Bronchial epithelial cell (primary cell): ENCODE results near the gene SAT2. TPM values are rescaled to one million over a fixed set of nuclear protein-coding genes. Genes with fewer than 3 reads are reported as not detected.

ENCODE experiments used
- DNase-seq: peaks from one replicate; pipeline ENCODE4 v3.0.0-alpha.2; 2010; ENCODE audit warnings: low read depth
- FAIRE-seq: peaks from 2 replicates; lab custom pipeline; 2011; peaks lifted over from hg19 to GRCh38; lab: Jason Lieb, UNC
- H3K27me3 ChIP-seq: 2 replicates; pipeline ENCODE4 v1.5.1; 2011; ENCODE audit warnings: low read length; ENCODE audit not compliant: control insufficient read depth, insufficient read depth
- H3K36me3 ChIP-seq: 2 replicates; pipeline ENCODE4 v1.5.1; 2011; ENCODE audit warnings: low read length; ENCODE audit not compliant: control insufficient read depth, insufficient read depth
- H3K4me3 ChIP-seq: 2 replicates; pipeline ENCODE4 v1.5.1; 2011; ENCODE audit warnings: mild to moderate bottlenecking, low read depth, low read length, control low read depth
- total RNA-seq: library from RNA; depleted of rRNA; stranded (reverse); fragments of >200 nt; gene quantifications from 2 replicates; pipeline ENCODE4 v1.2.1, GENCODE V29; 2014
- TF ChIP-seq, protein P1 (sequence below): IDR thresholded peaks from 2 replicates; pipeline ENCODE4 v1.5.1; 2011; ENCODE audit warnings: mild to moderate bottlenecking, moderate library complexity, low read length, control low read depth, inconsistent platforms; ENCODE audit not compliant: insufficient read depth, severe bottlenecking

The SAT2 gene
- total RNA-seq, 1 donor from 2014 or later = 38.7 TPM

DNA sequence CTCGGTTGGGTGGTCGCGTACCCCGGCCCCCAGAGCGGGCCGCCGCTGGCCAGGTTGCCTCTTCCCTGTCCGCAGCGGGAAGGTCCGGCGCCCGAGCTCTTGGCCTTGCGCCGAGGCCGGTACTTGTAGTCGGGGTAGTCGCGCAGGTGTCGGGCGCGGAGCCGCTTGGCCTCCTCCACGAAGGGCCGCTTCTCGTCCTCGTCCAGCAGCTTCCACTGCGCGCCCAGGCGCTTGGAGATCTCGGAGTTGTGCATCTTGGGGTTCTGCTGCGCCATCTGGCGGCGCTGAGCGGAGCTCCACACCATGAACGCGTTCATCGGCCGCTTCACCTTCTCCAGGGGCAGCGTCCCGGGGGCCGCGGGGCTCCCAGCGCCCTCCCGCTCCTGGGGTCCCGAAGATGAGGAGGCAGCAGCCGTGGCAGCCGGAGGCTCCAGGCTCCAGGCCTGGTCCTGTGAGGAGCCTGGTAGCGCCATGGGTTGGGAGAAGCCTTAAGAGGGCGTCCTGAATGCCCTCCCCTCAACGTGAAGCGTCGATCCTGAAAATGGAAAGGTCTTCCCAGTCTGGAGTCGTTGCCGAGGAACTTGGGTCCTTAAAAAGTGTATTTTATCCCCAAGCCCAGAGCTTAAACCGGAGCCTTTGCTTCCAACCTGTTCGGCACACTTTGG lies 38.3 kb downstream of the SAT2 start:
- peaks cover 26% of the 10 kb centered on the region for H3K36me3 ChIP-seq
- FAIRE-seq (no peak), DNase-seq (peak; percentile 80)
- no peaks in the 10 kb centered on the region for H3K27me3 ChIP-seq
- TF ChIP-seq, protein P1, sequence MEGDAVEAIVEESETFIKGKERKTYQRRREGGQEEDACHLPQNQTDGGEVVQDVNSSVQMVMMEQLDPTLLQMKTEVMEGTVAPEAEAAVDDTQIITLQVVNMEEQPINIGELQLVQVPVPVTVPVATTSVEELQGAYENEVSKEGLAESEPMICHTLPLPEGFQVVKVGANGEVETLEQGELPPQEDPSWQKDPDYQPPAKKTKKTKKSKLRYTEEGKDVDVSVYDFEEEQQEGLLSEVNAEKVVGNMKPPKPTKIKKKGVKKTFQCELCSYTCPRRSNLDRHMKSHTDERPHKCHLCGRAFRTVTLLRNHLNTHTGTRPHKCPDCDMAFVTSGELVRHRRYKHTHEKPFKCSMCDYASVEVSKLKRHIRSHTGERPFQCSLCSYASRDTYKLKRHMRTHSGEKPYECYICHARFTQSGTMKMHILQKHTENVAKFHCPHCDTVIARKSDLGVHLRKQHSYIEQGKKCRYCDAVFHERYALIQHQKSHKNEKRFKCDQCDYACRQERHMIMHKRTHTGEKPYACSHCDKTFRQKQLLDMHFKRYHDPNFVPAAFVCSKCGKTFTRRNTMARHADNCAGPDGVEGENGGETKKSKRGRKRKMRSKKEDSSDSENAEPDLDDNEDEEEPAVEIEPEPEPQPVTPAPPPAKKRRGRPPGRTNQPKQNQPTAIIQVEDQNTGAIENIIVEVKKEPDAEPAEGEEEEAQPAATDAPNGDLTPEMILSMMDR = peak; percentile 96
- H3K4me3 ChIP-seq = peak overlapping the region; percentile 78

DNA sequence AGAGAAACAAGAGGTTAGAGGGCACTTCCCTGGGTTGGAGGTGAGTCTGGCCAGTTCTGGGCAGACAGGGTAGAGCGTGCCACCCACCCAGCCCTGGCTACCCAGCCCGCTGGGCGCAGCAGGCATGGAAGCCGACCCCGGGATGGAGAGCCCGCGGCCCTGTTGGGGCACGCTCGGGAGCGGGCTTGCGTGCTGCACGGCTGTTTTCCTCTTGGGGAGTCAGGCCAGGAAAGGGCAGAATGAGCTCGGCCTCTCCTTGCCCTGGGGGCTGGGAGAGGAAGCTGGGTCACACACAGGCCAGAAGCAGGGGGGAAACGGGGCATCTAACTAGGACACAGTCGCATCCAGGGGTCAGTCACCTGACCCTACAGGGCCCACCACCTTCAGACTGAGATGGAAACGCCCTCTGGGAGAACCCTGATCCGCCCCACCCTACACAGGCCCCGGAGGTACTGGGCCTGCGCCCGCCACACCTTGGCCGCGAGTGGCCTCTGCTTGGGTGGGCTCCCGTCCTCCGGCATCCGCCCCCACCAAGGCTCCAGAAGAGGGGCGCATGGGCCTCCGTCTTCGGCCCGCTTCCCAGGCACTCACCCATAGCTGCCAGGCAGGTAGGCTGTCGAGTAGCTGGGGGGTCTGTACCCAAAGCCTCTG lies 38.9 kb downstream of the SAT2 start:
- no peak for FAIRE-seq
- H3K4me3 ChIP-seq = peak overlapping the region; percentile 78
- TF ChIP-seq, protein P1 = no peak
- peaks cover 22% of the 10 kb centered on the region for H3K36me3 ChIP-seq
- DNase-seq = peak; percentile 44
- H3K27me3 ChIP-seq = no peaks in the 10 kb centered on the region

DNA sequence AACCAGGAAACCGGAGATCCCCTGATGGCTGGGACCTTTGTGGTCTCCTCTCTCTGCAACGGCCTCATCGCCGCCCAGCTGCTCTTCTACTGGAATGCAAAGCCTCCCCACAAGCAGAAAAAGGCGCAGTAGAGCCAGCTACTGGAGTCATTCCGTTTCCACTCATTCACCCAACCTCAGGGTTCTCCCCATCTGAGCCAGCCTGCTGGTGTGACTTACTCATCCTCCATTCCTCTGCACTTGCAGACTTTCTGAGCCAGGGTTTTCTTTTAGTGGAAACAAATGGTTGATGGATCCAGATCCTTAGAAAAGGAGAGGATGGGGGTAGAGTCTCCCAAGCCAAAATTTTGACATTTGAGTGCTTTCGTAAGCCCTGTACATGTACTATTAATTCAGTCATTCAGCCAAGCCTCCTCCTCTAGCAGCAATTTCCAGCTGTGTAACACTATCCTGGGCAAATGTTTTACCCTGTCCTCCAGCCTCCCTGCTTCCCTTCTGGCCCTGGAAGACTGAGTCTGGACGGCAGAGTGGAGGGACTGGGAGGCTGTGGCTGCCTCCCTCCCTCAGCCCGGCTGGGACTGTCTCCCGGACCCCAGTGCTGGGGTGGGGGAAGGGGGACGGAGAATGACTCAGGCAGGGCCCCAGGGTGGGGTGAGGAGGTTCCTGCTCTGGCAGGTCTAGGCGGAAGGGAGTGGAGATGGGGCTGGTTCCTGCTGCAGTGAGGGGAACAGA lies 40.0 kb downstream of the SAT2 start:
- no peaks in the 10 kb centered on the region for H3K27me3 ChIP-seq
- TF ChIP-seq, protein P1 = peak; percentile 5
- peak overlapping the region; percentile 78 for H3K4me3 ChIP-seq
- peaks cover 17% of the 10 kb centered on the region for H3K36me3 ChIP-seq
- FAIRE-seq (peak; percentile 55), DNase-seq (peak; percentile 75)

DNA sequence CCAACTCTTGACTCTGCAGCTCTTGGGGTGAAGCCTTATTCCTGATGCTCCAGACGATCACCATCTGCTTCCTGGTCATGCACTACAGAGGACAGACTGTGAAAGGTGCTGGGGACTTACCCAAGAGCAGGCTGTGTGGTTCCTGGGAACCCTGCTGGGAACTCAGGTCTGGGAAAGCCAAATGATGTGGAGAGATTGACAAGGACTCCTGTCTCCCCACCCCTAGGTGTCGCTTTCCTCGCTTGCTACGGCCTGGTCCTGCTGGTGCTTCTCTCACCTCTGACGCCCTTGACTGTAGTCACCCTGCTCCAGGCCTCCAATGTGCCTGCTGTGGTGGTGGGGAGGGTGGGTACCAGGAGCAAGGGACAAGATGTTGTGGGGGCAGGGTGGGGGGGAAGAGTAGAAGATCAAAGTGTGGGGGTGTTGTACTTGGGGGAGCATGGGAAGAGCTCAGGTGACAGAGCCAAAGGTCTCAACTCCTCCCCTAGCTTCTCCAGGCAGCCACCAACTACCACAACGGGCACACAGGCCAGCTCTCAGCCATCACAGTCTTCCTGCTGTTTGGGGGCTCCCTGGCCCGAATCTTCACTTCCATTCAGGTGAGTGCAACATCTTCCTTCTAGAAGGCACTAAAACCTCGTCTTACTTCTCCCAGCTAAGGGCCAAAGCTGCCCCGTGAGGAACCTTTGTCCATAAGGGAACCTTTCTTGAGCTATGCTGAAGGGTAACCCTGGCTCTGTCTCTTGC lies 40.8 kb downstream of the SAT2 start:
- H3K27me3 ChIP-seq = no peaks in the 10 kb centered on the region
- TF ChIP-seq, protein P1 = peak; percentile 82
- peaks cover 18% of the 10 kb centered on the region for H3K36me3 ChIP-seq
- FAIRE-seq (peak; percentile 40), DNase-seq (peak; percentile 52)
- H3K4me3 ChIP-seq = no peak overlapping the region

DNA sequence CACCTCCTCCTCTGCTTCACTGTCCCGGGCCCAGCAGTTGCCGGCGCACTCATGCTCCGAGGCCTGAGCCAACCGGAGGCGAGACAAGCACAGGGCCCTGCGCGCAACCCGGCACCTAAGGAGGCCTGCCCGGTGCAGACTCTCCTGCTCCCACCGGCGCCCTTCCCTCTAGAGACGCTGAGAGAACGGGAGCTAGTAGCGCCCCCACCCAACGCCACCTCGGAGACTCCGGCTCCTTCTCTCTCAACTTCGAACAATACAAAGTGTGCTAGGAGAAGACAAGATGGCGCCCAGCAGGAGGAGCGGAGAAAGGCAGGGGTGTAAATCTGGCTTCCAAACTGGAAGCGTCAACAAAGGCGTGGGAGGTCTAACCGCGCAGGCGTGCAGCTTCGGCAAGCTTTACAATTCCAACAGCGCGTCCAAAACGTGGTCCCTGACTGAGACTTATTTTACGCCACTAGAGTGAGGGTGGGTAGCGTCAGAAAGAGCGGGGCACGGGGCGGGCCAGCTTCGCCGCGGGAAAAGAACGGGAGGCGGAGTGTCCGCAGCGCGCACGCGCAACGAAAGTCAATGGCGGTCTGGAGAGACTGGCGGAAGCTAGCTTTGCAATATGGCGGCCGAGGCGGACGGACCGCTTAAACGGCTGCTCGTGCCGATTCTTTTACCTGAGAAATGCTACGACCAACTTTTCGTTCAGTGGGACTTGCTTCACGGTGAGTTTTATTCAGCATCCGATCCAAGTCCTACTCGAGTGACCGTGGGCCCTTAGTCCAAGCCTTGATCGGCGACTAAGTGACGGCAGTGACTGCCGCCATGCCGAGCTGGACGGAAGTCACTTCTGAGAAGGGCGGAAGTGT lies 44.1 kb downstream of the SAT2 start, which contains the start of gene MPDU1:
TSS of gene MPDU1 (plus strand) at position 600 of the 857 bp plus-strand sequence. CDS start at position 611, 11 bp downstream.
- peak; percentile 94 for DNase-seq
- Histone ChIP-seq H3K36me3 (peaks cover 17% of the 10 kb centered on the region), H3K27me3 (no peaks in the 10 kb centered on the region), H3K4me3 (peak within 1 kb of the TSS; percentile 57)
- TF ChIP-seq, protein P1 = peak; percentile 0
- FAIRE-seq = no peak
